Heart left ventricle (tissue), 13 donors: ENCODE measurements around the gene SAMD10.

Source experiments
- CTCF ChIP-seq, 12 donors: fragments of 200-600 bp; sonication (generic) in 4 of 12; IDR thresholded peaks; one replicate each; pipeline versions ENCODE4 v1.5.0 to v1.8.0; 2018 to 2022; ENCODE audit warnings: antibody characterized with exemption in 12 of 12, mild to moderate bottlenecking in 5 of 12
- POLR2A ChIP-seq, 2 donors: fragments of 450-650 bp; IDR thresholded peaks; one replicate each; pipeline ENCODE4 v1.6.1; 2017; ENCODE audit warnings: antibody characterized with exemption in 2 of 2, mild to moderate bottlenecking in 2 of 2, moderate library complexity in 2 of 2
- donor health status: ischemic (EF 13 %, LVEDD 7.1; RV severe dilation, severe dysfunction).
- donor health status: DM: no; HTN: yes; CAD: no.
- donor health status: DM: no; HTN: no; CAD: no.
- donor health status: ischemic (EF 25% LVEDD 6.9; RV normal size, moderate dysfunction).
- donor health status: ischemic (EF 25% LVEDD 5.7; RV mildly dilated, moderate dysfunction).
- donor health status: ischemic (EF 35%, LVEDD 5.7; RV mildly dilated, moderate dysfunction).
- donor health status: nonischemic (EF 11% LVEDD 7.7; RV severe dilation, severe dysfunction).
- donor health status: DM: yes; HTN: yes; CAD: no.
- donor health status: PGD.
- donor health status: ischemic (EF 29% LVEDD 5.4; RV normal size, mild dysfunction).
- donor health status: nonischemic (EF 23%, LVEDD 6.1; RV moderate dilation, normal function).

- TF ChIP-seq CTCF (IDR thresholded peaks at IDR 0.05) (no peak), POLR2A (IDR thresholded peaks at IDR 0.05) (no peak)
Observed at GRCh38 chr20:63942250-63942951, 37.0 kb downstream of the SAMD10 start.
